GDM1 (cell line): Measurements from ENCODE around the gene SLC41A2.
"Not testable (repeated sequence)": the region's sequence is repeated elsewhere in the genome, so short reads cannot be mapped to it uniquely, and the experiment has no call there.

Experiments used
- DNase-seq: peaks from one replicate; lab custom pipeline; 2025; lab: John Stamatoyannopoulos, UW

The SLC41A2 gene, protein sequence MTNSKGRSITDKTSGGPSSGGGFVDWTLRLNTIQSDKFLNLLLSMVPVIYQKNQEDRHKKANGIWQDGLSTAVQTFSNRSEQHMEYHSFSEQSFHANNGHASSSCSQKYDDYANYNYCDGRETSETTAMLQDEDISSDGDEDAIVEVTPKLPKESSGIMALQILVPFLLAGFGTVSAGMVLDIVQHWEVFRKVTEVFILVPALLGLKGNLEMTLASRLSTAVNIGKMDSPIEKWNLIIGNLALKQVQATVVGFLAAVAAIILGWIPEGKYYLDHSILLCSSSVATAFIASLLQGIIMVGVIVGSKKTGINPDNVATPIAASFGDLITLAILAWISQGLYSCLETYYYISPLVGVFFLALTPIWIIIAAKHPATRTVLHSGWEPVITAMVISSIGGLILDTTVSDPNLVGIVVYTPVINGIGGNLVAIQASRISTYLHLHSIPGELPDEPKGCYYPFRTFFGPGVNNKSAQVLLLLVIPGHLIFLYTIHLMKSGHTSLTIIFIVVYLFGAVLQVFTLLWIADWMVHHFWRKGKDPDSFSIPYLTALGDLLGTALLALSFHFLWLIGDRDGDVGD

DNA sequence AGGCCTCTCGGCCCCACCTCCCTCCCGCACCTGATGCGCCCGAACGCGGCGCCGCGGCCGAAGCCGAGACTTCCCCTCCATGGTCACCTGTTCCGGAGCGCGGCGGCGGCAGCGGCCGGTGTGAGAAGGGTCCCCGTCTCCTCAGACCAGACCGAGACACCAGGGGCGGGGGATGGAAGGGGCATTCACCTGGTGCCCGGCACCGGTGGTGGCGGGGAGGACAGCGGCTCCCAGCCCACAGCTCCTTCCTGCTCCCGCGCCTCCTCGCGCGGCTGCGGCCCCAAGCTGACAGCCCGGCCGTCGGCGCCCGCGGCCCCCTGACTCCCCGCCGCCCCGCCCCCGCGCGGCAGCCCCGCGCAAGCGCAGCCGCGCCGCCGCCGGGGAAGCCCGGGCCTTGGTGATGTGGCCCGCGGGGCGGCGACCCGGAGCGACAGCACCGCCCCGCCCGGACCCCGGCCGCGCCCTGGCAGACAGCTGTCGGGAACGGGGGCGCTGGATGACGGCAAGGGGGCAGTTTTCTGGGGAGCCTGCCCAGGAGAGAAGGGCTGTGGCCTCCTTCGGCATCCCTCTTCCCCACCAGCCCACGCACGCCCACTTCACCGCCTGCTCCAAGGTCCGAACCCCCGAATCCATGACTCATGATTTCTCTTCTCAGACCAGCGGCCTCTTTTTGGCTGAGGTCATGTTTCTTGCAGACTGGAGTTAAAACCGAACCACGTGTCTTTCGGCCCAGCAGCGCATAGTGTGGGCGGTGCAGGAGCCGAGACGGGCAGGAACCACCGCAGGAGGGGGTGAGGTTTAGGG lies at the start of gene SLC41A2:
Gene SLC41A2 (minus strand): TSS at position 290 of the 804 bp plus-strand sequence. CDS start 29,763 bp downstream, outside the sequence.
- DNase-seq, result peak; percentile 43

DNA sequence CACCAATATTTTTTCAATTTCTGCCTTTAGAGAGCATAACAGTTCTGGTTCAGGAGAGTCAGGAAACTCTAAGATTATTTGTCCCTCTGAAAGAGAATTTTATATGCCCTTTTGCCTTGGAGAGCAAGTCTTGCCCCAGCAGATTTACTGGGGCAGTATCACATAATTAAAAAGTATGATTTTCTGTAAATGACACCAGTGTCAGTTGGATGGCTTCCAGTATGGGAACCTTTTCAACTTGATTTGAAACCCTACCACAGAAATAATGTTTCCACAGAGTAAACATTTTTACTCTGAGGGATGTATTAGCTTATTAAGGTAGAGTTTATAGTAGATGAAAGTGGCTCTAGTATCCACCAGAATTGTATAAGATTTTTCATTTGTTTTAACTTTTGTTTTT lies 43.4 kb upstream of the SLC41A2 start:
- DNase-seq, result no peak

DNA sequence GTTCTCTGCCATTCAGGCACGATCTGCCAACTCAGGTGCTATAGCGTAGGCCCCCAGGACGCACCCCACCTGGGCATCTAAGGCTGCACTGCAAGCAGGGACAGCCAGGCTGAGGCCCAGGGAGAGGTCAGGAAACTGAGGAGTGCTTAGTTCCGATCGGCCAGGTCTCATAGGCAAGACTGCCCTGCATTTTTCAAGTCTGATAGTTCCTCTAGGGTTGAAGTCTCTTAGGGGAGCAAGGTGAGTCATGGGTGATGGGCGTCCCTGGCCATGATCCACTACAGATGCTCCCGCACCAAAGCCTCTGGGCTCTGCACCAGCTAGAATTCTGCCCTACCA lies 41.2 kb upstream of the SLC41A2 start:
- no peak for DNase-seq

DNA sequence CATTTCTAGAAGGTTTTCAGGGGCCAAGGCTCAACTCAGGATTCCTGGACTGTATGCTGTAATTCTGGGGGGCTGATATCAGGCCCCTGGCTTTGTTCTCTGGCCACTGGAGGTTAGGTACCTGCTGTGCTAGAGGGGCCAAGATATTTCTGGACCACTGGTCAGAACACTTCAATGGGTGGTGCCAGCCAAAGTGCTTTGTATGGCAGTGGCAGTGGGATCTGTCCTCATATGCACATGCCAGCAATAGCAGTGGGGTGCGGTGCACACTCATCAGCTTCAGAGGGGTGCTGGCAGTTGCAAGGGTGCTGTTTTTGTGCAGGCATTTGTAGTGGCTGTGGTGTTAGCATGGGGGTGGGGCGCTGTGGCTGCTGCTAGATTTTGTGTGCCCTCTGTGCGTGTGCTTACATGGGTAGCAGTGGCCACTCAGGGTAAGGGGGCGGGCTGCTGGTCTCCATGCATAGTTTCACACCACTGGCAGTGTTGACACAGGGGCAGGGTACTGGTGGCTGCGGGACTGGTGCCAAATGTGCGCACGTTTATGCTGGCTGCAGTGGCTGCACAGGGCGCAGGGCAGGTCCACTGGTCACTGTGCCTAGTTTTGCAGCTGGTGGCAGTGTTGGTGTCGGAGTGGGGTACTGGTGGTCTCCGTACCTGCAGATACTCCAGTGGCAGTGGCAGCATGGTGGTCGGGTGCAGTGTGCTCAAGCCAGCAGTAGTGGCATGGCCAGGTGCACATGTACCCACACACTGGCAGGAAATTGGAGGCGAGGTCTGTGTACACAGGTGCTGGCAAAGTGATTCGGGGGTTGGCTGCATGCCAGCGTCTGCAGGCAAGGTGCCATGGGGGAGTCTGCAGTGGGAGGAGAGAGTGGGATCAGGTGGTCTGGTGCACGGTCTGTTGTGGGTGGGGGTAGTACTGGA lies 40.6 kb upstream of the SLC41A2 start:
- DNase-seq, result no peak

DNA sequence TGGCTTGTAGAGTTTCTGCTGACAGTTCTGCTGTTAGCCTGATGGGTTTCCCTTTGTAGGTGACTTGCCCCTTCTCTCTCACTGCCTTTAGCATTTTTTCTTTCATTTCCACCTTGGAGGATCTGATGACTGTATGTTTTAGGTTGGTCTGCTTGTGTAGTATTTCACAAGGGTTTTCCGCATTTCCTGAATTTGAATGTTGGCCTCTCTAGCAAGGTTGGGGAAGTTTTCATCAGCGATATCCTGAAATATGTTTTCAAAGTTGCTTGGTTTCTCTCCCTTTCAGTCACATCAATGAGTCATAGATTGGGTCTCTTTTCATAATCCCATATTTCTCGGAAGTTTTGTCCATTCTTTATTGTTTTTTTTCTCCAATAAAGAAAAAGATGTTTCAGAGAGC lies 39.5 kb upstream of the SLC41A2 start:
- DNase-seq, result no peak

DNA sequence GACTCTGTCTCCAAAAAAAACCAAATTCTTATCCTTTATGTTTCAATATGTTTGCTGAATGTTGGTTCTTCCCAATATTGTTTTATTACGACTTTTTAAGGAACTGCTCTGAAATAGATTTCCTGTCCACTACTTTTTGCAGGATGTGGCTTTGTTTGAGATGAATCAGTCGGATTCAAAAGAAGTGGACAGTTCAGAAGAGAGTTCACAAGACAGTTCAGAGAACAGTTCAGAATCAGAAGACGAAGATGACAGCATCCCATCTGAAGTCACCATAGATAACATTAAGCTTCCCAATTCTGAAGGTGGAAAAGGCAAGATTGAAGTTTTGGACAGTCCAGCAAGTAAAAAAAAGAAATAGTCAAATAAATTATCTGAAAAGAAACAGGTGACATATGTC lies 36.2 kb upstream of the SLC41A2 start:
- no peak for DNase-seq

DNA sequence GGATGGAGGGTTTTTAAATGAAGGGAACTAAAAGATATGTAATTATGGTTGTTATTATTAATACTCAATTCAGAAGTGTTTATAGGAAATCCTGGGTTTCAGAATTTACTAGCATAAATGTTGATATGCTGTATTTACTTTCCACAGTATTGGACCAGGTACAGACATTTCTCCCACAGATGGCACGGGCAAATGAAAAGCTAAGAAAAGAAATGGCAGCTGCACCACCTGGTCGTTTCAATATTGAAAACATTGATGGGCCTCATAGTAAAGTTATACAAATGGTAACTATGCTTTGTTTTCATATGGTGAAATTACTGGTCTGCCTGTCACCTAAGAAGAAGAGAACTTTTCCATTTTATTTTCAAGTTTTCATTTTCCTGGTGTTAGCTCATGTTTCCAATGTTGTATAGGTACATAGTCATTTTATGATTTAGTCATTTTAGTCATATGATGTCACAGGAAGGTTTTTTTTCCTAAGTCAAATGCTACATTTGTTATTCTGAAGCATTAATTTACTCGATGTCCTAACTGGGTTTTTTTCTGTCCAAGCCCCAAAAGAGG lies 33.6 kb upstream of the SLC41A2 start:
- no peak for DNase-seq

DNA sequence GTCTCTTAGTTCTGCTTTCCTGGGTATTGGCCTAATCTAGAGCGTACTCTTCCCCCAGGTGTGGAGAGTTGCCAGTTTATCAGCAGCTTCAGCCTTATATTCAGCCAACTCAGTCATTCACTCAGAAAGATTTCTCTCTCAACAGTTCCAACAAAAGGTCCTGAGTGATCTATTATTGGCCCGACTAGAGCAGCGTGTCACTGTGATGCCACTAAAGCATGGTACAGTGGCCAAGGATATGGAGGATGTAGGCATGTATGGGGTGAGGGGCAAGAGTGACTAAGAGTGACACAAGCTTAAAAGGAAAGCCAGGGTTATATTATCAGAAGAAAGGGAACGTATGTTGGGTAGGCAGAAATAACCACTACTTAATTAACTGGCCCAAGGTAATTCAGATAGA lies 32.9 kb upstream of the SLC41A2 start:
- DNase-seq, result no peak

DNA sequence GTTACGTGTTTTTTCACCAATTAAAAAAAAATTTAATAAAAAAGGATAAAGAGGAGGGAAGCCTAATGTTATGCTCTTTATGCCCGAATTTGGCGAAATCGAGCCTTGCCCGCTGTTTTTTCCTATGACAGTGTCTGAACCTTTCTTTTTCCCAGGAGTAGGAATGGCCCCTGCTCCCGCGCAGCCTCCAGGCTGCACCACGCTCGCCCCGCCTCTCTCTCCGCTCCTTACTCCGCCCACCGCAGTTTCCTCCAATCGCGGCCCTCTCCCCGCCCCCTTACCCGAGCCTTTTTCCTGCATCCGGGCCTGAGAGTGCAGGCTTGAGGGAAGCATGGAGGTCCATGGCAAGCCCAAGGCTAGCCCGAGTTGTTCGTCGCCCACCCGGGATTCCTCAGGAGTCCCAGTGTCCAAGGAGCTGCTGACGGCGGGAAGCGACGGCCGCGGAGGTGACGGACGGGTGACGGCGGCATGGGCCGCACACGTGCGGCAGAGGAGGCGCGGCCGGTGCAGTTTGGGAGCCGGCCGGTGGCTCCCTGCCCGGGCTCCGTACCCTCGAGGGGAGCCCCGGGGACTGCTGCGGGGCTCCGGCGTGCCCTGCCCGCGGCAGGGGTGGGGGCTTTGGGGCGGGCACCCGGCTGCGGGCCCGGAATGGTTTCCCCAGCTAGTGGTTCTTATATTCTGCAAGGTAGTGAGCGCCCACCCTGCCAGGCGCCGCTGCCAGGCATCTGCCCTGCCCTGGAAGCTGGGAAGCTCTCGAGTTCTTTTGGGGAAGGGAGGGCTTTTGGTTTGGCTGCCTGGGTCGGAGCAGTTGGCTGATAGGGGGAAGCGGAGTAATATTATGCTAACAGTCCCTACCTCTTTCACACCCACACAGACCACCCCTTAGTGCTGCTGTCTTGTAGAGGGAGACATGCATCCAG lies 28.2 kb upstream of the SLC41A2 start, which contains the start of gene NOPCHAP1:
Gene NOPCHAP1 (plus strand): TSS at position 295 of the 920 bp plus-strand sequence. CDS start 37 bp downstream, at position 332.
- DNase-seq, result peak; percentile 83

DNA sequence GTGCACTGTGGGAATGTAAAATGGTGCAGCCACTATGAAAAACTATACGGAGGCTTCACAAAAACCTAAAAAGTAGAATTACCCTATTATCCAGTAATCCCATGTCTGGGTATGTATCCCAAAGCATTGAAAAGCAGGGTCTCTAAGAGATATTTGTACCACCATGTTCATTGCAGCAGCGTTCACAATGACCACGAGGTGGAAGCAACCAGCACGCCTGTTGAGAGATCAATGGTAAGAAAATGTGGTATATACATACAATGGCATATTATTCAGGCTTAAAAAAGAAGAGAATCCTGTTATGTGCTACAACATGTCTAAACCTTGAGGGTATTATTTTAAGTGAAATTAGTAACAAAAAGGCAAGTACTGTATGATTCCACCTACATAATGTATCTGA lies 27.1 kb upstream of the SLC41A2 start:
- DNase-seq, result no peak

DNA sequence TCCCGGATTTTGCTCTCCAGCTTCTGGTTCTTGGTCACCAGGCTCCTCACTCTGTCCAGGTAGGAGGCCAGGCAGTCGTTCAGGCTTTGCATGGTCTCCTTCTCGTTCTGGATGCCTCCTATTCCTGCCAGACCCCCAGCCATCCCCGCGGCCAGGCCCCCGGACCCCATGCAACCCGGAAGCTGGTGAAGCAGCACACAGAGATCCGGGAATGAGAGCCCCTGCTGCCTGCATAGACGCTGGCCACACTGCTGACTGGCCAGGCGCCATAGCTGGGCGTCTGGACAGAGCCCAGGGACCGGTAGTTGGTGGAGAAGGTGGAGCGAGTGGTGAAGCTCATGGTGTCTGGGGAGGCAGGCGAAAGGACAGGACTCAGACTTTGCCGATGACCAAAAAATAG lies 19.6 kb upstream of the SLC41A2 start:
- not testable (repeated sequence) for DNase-seq

DNA sequence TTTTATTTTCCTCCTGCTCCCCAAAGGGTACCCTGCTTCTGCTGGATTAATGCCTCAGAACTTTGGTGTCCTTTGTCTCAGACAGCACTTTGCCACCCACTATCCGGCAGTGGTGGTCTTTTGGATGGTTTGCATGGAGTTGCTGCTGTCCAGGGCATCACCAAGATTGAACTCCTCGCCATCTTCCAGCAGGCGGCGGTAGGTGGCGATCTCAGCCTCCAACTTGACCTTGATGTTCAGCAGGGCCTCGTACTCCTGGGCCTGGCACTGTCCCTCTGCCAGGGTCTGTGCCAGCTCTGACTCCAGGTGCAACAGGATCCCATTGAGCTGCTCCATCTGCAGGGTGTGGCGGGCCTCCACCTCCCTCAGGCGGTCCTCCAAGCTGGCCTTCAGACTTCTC lies 18.6 kb upstream of the SLC41A2 start:
- DNase-seq, result no peak

DNA sequence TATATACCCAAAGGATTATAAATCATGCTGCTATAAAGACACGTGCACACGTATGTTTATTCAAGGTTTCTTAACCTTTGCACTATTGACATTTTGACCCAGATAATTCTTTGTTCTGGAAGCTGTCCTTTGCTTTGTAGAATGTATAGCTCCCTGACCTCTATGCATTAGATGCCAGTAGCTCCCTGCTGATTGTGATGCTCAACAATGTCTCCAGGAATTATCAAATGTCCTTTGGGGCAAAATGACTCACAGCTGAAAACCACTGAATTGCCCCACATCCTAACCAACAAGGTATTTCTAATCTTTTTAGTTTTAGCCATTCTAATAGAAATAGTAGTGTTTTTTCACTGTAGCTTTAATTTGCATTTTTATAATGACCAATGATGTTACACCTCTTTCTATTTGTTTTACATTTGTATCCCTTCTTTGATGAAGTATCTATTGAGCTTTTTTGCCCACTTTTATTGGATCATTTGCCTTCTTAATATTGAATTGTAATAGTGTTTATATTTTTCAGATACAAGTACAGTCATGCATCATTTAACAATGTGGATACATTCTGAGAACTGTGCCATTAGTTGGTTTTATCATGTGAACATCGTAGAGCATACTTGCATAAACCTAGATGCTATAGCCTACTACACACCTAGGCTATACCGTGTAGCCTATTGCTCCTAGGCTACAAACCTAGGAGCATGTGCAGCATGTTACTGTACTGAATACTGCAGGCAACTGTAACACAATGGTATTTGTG lies 17.7 kb upstream of the SLC41A2 start:
- DNase-seq, result no peak

DNA sequence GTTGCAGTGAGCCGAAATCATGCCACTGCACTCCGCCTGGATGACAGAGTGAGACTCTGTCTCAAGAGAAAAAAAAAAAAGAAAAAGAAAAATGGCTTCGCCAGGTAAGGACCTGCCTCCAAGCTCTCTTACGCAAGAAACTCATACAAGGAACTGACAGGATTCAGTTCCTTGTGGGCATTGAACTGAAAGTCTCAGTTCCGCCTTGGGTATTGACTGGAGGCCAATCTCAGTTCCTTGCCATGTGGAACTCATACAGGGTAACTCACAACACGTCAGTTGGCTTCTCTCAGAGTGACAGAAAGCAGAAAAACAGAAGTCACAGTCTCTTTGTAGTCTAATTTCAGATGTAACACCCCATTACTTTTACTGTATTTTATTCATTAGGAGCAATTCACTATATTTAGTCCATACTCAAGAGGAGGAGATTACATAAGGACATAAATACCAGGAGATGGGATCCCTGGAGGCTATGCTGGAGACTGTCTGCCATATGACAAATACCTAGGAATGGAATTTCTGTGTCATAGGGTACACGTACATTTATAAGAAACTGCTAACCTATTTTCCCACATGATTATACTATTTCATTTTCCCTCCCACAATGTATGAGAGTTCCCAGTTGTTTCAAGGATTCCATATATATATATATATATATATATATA lies 16.7 kb upstream of the SLC41A2 start:
- no peak for DNase-seq

DNA sequence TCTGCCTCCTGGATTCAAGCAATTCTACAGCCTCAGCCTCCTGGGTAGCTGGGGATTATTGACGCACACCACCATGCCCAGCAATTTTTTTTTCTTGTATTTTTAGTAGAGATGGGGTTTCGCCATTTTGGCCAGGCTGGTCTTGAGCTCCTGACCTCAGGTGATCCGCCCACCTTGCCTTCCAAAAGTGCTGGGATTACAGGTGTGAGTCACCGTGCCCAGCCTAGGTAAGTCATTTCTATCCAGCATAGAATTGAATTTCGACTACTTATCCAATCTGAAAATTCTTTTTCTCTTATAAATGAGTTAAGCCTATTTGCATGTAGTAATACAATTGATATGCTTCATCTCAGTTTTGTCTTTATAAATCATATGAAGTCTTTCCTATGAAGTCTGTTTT lies 15.2 kb upstream of the SLC41A2 start:
- DNase-seq, result no peak

DNA sequence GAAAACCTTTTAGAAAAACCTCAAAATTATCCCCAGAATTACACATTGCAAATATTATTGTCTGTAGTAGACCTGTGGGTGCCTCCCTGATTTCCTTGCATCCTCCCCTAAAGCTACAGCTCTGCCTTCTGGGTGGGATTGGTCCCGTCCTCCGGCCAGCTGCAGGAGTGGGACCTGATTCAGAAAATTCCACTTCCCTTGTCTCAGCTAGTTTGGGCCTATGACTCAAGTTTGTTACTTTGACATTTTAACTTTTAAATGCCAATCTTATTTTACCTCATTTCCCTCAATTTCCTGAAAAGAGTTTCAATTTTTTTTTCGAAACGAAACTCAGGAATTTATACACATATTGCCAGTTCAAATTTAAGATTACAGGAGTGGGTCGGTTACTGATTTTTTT lies 13.2 kb upstream of the SLC41A2 start:
- DNase-seq, result no peak

DNA sequence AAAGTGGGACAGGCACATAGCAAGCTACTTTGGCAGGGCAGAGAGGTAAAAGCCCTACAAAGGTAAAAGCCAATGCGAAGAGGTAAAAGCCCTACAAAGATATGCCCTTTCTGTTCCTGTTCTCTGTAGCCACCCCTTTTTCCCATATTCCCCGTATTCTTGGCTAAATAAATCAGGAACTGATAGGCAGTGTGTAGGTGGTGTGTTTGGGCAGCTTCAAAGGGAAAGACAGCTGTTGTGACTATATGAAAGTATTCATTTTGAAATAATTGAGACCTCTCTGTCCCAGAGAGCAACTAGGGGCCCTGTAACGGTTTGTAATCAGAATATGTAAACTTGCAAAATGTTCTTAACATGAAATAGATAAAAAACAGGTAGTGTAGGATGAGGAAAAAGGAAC lies 11.3 kb upstream of the SLC41A2 start:
- DNase-seq, result no peak

DNA sequence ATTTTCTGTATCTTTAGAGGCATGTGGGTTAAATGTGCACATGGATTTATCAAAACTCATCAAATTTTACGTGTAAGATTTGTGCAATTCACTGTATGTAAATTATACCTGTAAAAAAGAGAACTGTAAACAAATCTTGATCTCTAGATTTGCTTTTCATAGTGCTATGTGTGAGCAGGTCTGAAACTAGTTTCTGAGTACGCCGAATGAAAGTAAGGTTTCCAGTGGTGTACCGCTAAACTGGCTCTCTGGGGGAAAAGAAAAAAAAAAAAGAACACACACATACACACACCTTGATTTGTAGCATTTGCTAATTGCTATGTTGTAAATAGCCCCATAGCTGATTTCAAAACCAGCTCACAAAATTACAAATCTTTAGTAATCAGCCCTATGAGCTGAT lies 8.6 kb upstream of the SLC41A2 start:
- no peak for DNase-seq

DNA sequence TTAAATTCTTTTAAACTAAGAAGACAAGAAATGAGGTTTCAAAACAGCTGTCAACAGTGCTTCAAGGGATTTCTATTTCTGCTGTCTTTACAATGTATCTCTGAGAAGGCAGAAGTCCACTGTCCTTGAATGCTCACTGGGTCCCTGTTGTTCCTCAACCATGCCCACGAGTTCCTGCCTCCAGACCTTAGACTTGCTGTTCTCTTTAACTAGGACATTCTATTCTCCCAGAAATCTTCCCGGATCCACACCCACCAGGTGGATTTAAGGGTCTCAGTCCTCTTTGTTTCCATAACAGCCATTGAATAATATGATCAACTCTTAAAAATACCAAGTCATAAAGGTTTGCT lies 6.7 kb upstream of the SLC41A2 start:
- DNase-seq, result no peak
